Tibial nerve (tissue), 3 donors: ENCODE measurements around the gene CYB561D1.

Source experiments
- CTCF ChIP-seq, 5 experiments: fragments of 200-600 bp in 3 of 5; fragments of 450-650 bp in 2 of 5; sonication (generic) in 3 of 5; IDR thresholded peaks; one replicate each; pipeline ENCODE4 v1.5.1; 2016 to 2019; ENCODE audit warnings: antibody characterized with exemption in 5 of 5, mild to moderate bottlenecking in 3 of 5, moderate library complexity in 2 of 5
- POLR2A ChIP-seq, 2 donors: fragments of 450-650 bp; IDR thresholded peaks; one replicate each; pipeline ENCODE4 v1.6.1; 2017; ENCODE audit warnings: antibody characterized with exemption in 2 of 2, mild to moderate bottlenecking in 2 of 2, moderate library complexity in 2 of 2

GRCh38 chr1:109495738-109496137 lies 1.8 kb downstream of the CYB561D1 start:
- TF ChIP-seq POLR2A (IDR thresholded peaks at IDR 0.05) (no peak), CTCF (IDR thresholded peaks at IDR 0.05) (no peak)
